Frontal cortex (tissue), 4 donors: ENCODE data around the gene IGF2R. TPM values are rescaled to one million over a fixed set of nuclear protein-coding genes. Genes with fewer than 3 reads are reported as not detected.
"Not testable (repeated sequence)": the region's sequence is repeated elsewhere in the genome, so short reads cannot be mapped to it uniquely, and the experiment has no call there.

Experiments used
- DNase-seq, 2 donors: peaks; one replicate each; pipeline ENCODE4 v3.0.0; 2012; ENCODE audit warnings: low spot score in 2 of 2
- FAIRE-seq: peaks from 2 replicates; lab custom pipeline; 2012; peaks lifted over from hg19 to GRCh38; lab: Jason Lieb, UNC
- total RNA-seq: library from RNA; depleted of rRNA; stranded (reverse); fragments of >200 nt; gene quantifications from one replicate; pipeline ENCODE4 v1.2.3, GENCODE V29; 2014
- donor health status: control.
- donor health status: control.
- donor health status: control.

IGF2R gene
- total RNA-seq, 1 donor from 2014 or later: 20.8 TPM

- no peak for FAIRE-seq
Measured at GRCh38 chr6:160128879-160129516, 160.1 kb downstream of the IGF2R start.

GRCh38 chr6:160129881-160130615 is 161.2 kb downstream of the IGF2R start:
- no peak for DNase-seq
- FAIRE-seq: no peak

More at GRCh38 chr6:160128879-160129516, 160.1 kb downstream of the IGF2R start:
- no peak for DNase-seq

GRCh38 chr6:160130729-160131484 is 162.0 kb downstream of the IGF2R start:
- DNase-seq (no peak), FAIRE-seq (no peak)

GRCh38 chr6:160131636-160132296 is 162.9 kb downstream of the IGF2R start:
- FAIRE-seq: no peak
- no peak for DNase-seq

GRCh38 chr6:160132297-160132637 is 163.4 kb downstream of the IGF2R start:
- FAIRE-seq: no peak

GRCh38 chr6:160132776-160133338 is 164.0 kb downstream of the IGF2R start:
- FAIRE-seq (no peak), DNase-seq (no peak)

More at GRCh38 chr6:160132297-160132637, 163.4 kb downstream of the IGF2R start:
- DNase-seq: no peak

GRCh38 chr6:160133441-160134336 is 164.8 kb downstream of the IGF2R start:
- no peak for DNase-seq
- FAIRE-seq: no peak

- not testable (repeated sequence) for FAIRE-seq, DNase-seq
Measured at GRCh38 chr6:160134337-160134751, 165.5 kb downstream of the IGF2R start.

- FAIRE-seq (no peak), DNase-seq (no peak)
Measured at GRCh38 chr6:160134779-160135547, 166.1 kb downstream of the IGF2R start.

- DNase-seq: no peak
- no peak for FAIRE-seq
Measured at GRCh38 chr6:160135907-160136655, 167.2 kb downstream of the IGF2R start.

GRCh38 chr6:160137130-160137988 is 168.5 kb downstream of the IGF2R start:
- FAIRE-seq: no peak
- DNase-seq: no peak

- DNase-seq (peak in 1 of 2 donors; percentile 51), FAIRE-seq (no peak)
Measured at GRCh38 chr6:160137989-160138835, 169.3 kb downstream of the IGF2R start.

GRCh38 chr6:160138839-160139419 is 170.0 kb downstream of the IGF2R start:
- DNase-seq (no peak), FAIRE-seq (no peak)

GRCh38 chr6:160139420-160139851 is 170.6 kb downstream of the IGF2R start:
- no peak for FAIRE-seq

GRCh38 chr6:160140493-160140892 is 171.6 kb downstream of the IGF2R start:
- not testable (repeated sequence) for FAIRE-seq

More at GRCh38 chr6:160139420-160139851, 170.6 kb downstream of the IGF2R start:
- DNase-seq: no peak

More at GRCh38 chr6:160140493-160140892, 171.6 kb downstream of the IGF2R start:
- DNase-seq: not testable (repeated sequence)
